Neuron (in vitro differentiated cells): ENCODE results near the gene CERS6.

Experiments used
- H2AFZ ChIP-seq: one replicate; pipeline ENCODE4 v1.6.1; 2013; ENCODE audit warnings: low read depth, mild to moderate bottlenecking, inconsistent platforms, low read length, moderate library complexity
- H3K27me3 ChIP-seq: one replicate; pipeline ENCODE4 v1.6.1; 2013; ENCODE audit warnings: low read length; ENCODE audit not compliant: insufficient read depth
- H3K36me3 ChIP-seq: one replicate; pipeline ENCODE4 v1.6.1; 2013; ENCODE audit warnings: low read length; ENCODE audit not compliant: insufficient read depth
- H3K4me1 ChIP-seq: one replicate; pipeline ENCODE4 v1.6.1; 2013; ENCODE audit warnings: low read length; ENCODE audit not compliant: insufficient read depth
- H3K4me3 ChIP-seq: 2 replicates; pipeline ENCODE4 v1.5.1; 2013; ENCODE audit warnings: mild to moderate bottlenecking, low read length, moderate library complexity
- H3K9me3 ChIP-seq: one replicate; pipeline ENCODE4 v1.6.1; 2013; ENCODE audit warnings: low read length

Gene CERS6

GRCh38 chr2:168729455-168729854 is 273.4 kb downstream of the CERS6 start:
- Histone ChIP-seq H3K27me3 (no peaks in the 10 kb centered on the region), H3K36me3 (no peaks in the 10 kb centered on the region), H3K9me3 (peaks cover 2% of the 10 kb centered on the region), H3K4me1 (peaks cover 18% of the 10 kb centered on the region), H3K4me3 (no peak overlapping the region), H2AFZ (no peak overlapping the region)

DNA sequence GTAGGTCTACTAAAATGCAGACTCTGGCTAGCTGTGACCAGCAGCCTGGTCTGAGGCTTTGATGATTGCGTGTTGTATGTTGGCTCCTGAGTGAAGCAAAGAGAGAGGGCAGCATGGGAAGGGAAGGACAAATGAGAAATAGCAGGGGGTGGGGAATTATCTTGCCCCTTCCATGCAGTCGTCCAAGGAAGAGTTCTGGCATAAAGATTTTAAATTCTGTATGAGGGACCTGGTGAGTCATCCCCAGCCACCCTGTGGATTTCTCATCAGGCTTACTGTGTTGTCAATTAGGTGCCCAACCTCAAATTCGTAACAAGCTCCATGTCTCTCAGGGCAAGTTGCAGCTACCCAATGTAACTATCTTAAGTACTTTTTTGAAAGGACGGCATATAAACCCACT is 274.3 kb downstream of the CERS6 start:
- Histone ChIP-seq H3K4me1 (peaks cover 18% of the 10 kb centered on the region), H3K9me3 (peaks cover 2% of the 10 kb centered on the region), H3K27me3 (no peaks in the 10 kb centered on the region), H2AFZ (no peak overlapping the region), H3K36me3 (no peaks in the 10 kb centered on the region), H3K4me3 (no peak overlapping the region)

DNA sequence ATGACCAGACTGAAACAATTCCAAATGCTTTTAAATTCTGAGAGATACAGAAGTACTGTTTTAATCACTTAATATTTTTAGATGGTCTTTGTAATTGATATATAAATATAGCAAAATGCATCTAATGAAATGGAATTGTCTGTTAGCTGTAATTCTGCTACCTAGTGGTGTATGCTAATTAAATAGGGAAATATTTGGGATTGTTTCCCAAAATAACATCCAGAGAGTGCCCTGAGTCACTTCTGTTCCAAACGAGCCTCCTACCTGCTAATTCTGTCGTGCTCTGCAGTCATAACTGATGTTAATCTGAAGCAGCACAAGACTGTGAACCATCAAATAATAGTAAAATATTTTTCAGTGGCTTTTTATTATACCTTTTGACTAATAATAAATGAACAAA is 274.9 kb downstream of the CERS6 start:
- Histone ChIP-seq H3K36me3 (no peaks in the 10 kb centered on the region), H3K4me3 (no peak overlapping the region), H3K27me3 (no peaks in the 10 kb centered on the region), H3K4me1 (peaks cover 18% of the 10 kb centered on the region), H3K9me3 (peaks cover 2% of the 10 kb centered on the region), H2AFZ (no peak overlapping the region)

DNA sequence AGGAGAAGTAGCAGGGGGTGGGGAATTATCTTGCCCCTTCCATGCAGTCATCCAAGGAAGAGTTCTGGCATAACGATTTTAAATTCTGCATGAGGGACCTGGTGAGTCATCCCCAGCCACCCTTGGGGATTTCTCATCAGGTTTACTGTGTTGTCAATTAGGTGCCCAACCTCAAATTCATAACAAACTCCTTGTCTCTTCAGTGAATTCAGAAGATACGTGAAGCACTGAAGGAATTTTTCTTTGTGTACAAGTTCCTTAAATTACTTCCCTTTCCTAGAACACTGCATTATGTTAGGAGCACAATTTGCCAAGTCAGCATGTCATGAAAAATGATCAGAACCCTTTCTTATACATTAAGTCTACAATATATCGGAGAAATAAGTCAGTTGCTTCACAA is 275.5 kb downstream of the CERS6 start:
- Histone ChIP-seq H3K27me3 (no peaks in the 10 kb centered on the region), H2AFZ (no peak overlapping the region), H3K4me1 (peaks cover 21% of the 10 kb centered on the region), H3K36me3 (no peaks in the 10 kb centered on the region), H3K4me3 (no peak overlapping the region), H3K9me3 (peaks cover 2% of the 10 kb centered on the region)

DNA sequence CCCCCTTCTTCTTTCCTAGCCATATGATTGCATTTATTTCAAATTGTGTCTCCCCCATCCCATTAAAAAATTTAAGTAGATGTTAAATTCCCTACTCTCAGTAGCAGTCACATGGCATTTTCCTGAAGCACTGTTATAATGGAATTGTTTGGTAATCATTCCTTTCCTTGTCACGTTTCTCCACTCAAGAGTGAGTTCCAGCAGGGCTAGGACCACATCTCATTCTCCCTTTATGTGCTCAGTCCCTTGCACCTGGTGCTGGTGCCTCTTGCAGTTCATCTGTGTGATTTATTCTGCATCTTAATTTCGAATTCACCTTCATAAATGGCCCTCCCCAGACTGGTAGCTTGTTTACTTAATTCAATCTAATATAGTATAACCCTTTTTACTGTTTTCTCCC is 276.0 kb downstream of the CERS6 start:
- no peaks in the 10 kb centered on the region for H3K27me3 ChIP-seq
- no peak overlapping the region for H3K4me3 ChIP-seq
- H3K36me3 ChIP-seq, result no peaks in the 10 kb centered on the region
- H3K4me1 ChIP-seq, result peaks cover 26% of the 10 kb centered on the region
- no peaks in the 10 kb centered on the region for H3K9me3 ChIP-seq
- no peak overlapping the region for H2AFZ ChIP-seq

DNA sequence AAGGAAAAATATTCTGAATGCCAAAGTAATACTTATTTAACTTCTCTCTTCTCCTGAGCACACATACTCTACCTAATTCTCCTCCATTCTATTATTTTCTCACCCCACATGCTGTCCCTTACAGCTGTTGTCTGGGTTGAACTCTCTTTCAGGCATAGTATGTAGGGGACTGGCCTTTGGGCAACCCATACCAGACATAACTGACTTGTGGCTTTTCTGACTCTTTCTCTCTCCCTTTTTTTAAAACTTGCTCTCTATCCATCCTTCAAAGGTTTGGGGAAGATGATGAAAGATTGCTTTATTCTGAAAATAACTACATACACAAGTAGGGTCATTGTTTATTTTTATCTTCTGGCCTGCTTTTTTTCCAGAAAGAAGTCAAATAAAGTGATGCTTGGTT is 276.4 kb downstream of the CERS6 start:
- H3K36me3 ChIP-seq, result no peaks in the 10 kb centered on the region
- H3K4me3 ChIP-seq, result no peak overlapping the region
- H3K9me3 ChIP-seq, result no peaks in the 10 kb centered on the region
- no peak overlapping the region for H2AFZ ChIP-seq
- peaks cover 30% of the 10 kb centered on the region for H3K4me1 ChIP-seq
- H3K27me3 ChIP-seq, result no peaks in the 10 kb centered on the region

- peaks cover 32% of the 10 kb centered on the region for H3K4me1 ChIP-seq
- no peak overlapping the region for H3K4me3 ChIP-seq
- no peaks in the 10 kb centered on the region for H3K36me3 ChIP-seq
- H3K9me3 ChIP-seq, result no peaks in the 10 kb centered on the region
- no peak overlapping the region for H2AFZ ChIP-seq
- H3K27me3 ChIP-seq, result no peaks in the 10 kb centered on the region
These were observed 278.2 kb downstream of the CERS6 start for GRCh38 chr2:168734199-168734760.

- no peaks in the 10 kb centered on the region for H3K9me3 ChIP-seq
- H3K4me3 ChIP-seq, result no peak overlapping the region
- no peaks in the 10 kb centered on the region for H3K36me3 ChIP-seq
- H2AFZ ChIP-seq, result no peak overlapping the region
- no peaks in the 10 kb centered on the region for H3K27me3 ChIP-seq
- peaks cover 19% of the 10 kb centered on the region for H3K4me1 ChIP-seq
These were observed 280.8 kb downstream of the CERS6 start for GRCh38 chr2:168736649-168737445.

DNA sequence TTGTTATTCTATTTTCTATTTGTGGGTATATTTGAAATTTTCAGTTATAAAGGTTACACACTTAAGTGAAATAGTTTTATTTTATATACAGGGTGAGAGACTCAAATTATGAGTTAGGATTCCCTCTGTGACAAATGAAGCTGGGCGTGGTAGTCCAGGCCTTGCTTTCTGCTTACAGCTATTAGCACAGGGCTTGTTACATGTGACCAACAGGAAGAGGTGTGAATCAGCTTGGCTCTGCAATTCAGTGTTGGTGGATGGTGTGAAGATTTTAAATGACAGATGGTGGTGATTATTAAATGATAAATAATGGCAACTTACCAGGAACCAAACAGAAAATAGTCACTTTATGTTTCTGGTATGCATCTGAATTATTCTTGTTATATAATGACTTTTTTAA is 282.0 kb downstream of the CERS6 start:
- Histone ChIP-seq H3K9me3 (no peaks in the 10 kb centered on the region), H3K4me3 (no peak overlapping the region), H3K36me3 (no peaks in the 10 kb centered on the region), H3K27me3 (no peaks in the 10 kb centered on the region), H2AFZ (no peak overlapping the region), H3K4me1 (peaks cover 18% of the 10 kb centered on the region)

- no peaks in the 10 kb centered on the region for H3K9me3 ChIP-seq
- H3K36me3 ChIP-seq, result no peaks in the 10 kb centered on the region
- no peak overlapping the region for H2AFZ ChIP-seq
- no peak overlapping the region for H3K4me3 ChIP-seq
- peaks cover 18% of the 10 kb centered on the region for H3K4me1 ChIP-seq
- no peaks in the 10 kb centered on the region for H3K27me3 ChIP-seq
These were observed 284.3 kb downstream of the CERS6 start for GRCh38 chr2:168740360-168740759.

DNA sequence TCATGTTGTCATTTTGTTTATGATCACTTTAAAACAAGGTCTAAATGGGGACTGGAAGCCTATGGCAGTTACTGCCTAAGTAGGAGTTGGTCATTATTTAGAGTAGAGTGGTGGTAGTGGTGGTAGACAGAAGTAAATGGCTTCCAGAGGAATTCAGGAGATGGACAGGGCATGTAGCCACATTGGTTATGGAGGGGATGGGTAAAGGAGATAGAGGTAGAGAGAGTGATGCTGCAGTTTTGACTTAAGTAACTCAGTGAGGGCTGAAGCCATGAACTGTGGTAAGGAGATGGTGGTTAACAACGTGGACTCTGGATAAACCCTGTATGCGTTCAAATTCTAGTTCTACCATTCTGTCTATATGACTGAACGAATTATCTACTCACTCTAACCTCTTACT is 284.7 kb downstream of the CERS6 start:
- Histone ChIP-seq H3K36me3 (no peaks in the 10 kb centered on the region), H3K4me3 (no peak overlapping the region), H3K9me3 (no peaks in the 10 kb centered on the region), H3K27me3 (no peaks in the 10 kb centered on the region), H2AFZ (no peak overlapping the region), H3K4me1 (peaks cover 18% of the 10 kb centered on the region)

- no peaks in the 10 kb centered on the region for H3K36me3 ChIP-seq
- H3K9me3 ChIP-seq, result no peaks in the 10 kb centered on the region
- peaks cover 7% of the 10 kb centered on the region for H3K4me1 ChIP-seq
- no peak overlapping the region for H3K4me3 ChIP-seq
- no peak overlapping the region for H2AFZ ChIP-seq
- no peaks in the 10 kb centered on the region for H3K27me3 ChIP-seq
These were observed 286.3 kb downstream of the CERS6 start for GRCh38 chr2:168742258-168742932.

GRCh38 chr2:168744844-168745243 is 288.8 kb downstream of the CERS6 start:
- Histone ChIP-seq H3K27me3 (no peaks in the 10 kb centered on the region), H3K9me3 (no peaks in the 10 kb centered on the region)

More at GRCh38 chr2:168744844-168745243, 288.8 kb downstream of the CERS6 start:
- Histone ChIP-seq H2AFZ (no peak overlapping the region), H3K36me3 (no peaks in the 10 kb centered on the region), H3K4me1 (peaks cover 4% of the 10 kb centered on the region), H3K4me3 (no peak overlapping the region)
